ENCODE results near the gene WDR19. TPM values are rescaled to one million over a fixed set of nuclear protein-coding genes. Genes with fewer than 3 reads are reported as not detected.
"Not testable (repeated sequence)": the region's sequence is repeated elsewhere in the genome, so short reads cannot be mapped to it uniquely, and the experiment has no call there.

WDR19 gene
- total RNA-seq, 2 donors from 2014 or later = 24.3 to 25.7 TPM

- intact Hi-C loops (cut with DNase I) = no loop called here
- DNase-seq (ENCODE audit: low spot score) = no peak
These were observed 103.9 kb downstream of the WDR19 start for GRCh38 chr4:39286263-39286662.

GRCh38 chr4:39287223-39287622, 104.9 kb downstream of the WDR19 start:
- DNase-seq (ENCODE audit: low spot score) = no peak
- intact Hi-C loops (cut with DNase I) = no loop called here

GRCh38 chr4:39291686-39292085, 109.4 kb downstream of the WDR19 start:
- intact Hi-C loops (cut with DNase I) = no loop called here
- DNase-seq (ENCODE audit: low spot score) = no peak

GRCh38 chr4:39292433-39292832, 110.1 kb downstream of the WDR19 start:
- DNase-seq (ENCODE audit: low spot score); intact Hi-C loops (cut with DNase I): not testable (repeated sequence)

- intact Hi-C loops (cut with DNase I) = no loop called here
- no peak for DNase-seq (ENCODE audit: low spot score)
These were observed 113.5 kb downstream of the WDR19 start for GRCh38 chr4:39295784-39296183.

- DNase-seq (ENCODE audit: low spot score) = no peak
- intact Hi-C loops (cut with DNase I) = no loop called here
These were observed 120.6 kb downstream of the WDR19 start for GRCh38 chr4:39302901-39303300.

GRCh38 chr4:39303871-39304270, 121.5 kb downstream of the WDR19 start:
- DNase-seq (ENCODE audit: low spot score) = no peak
- intact Hi-C loops (cut with DNase I) = no loop called here

GRCh38 chr4:39304651-39305050, 122.3 kb downstream of the WDR19 start:
- no peak for DNase-seq (ENCODE audit: low spot score)
- intact Hi-C loops (cut with DNase I) = no loop called here

- intact Hi-C loops (cut with DNase I) = no loop called here
- no peak for DNase-seq (ENCODE audit: low spot score)
These were observed 123.8 kb downstream of the WDR19 start for GRCh38 chr4:39305912-39306677.

- DNase-seq (ENCODE audit: low spot score) = no peak
- intact Hi-C loops (cut with DNase I) = no loop called here
These were observed 126.3 kb downstream of the WDR19 start for GRCh38 chr4:39308611-39309010.

GRCh38 chr4:39312816-39313215, 130.5 kb downstream of the WDR19 start:
- DNase-seq (ENCODE audit: low spot score) = no peak
- intact Hi-C loops (cut with DNase I) = no loop called here

- intact Hi-C loops (cut with DNase I) = no loop called here
- DNase-seq (ENCODE audit: low spot score) = no peak
These were observed 137.3 kb downstream of the WDR19 start for GRCh38 chr4:39319676-39320075.

- no peak for DNase-seq (ENCODE audit: low spot score)
- intact Hi-C loops (cut with DNase I) = no loop called here
These were observed 138.2 kb downstream of the WDR19 start for GRCh38 chr4:39320381-39321115.

GRCh38 chr4:39323821-39324220, 141.5 kb downstream of the WDR19 start:
- intact Hi-C loops (cut with DNase I) = no loop called here

GRCh38 chr4:39324446-39324845, 142.1 kb downstream of the WDR19 start:
- no peak for DNase-seq (ENCODE audit: low spot score)
- intact Hi-C loops (cut with DNase I) = no loop called here

More at GRCh38 chr4:39323821-39324220, 141.5 kb downstream of the WDR19 start:
- no peak for DNase-seq (ENCODE audit: low spot score)

GRCh38 chr4:39324897-39325613, 142.7 kb downstream of the WDR19 start:
- DNase-seq (ENCODE audit: low spot score) = no peak
- intact Hi-C loops (cut with DNase I) = no loop called here

- no peak for DNase-seq (ENCODE audit: low spot score)
- intact Hi-C loops (cut with DNase I) = no loop called here
These were observed 144.2 kb downstream of the WDR19 start for GRCh38 chr4:39326468-39326977.

- DNase-seq (ENCODE audit: low spot score) = no peak
- intact Hi-C loops (cut with DNase I) = no loop called here
These were observed 148.0 kb downstream of the WDR19 start for GRCh38 chr4:39330353-39330752.

GRCh38 chr4:39331191-39331590, 148.9 kb downstream of the WDR19 start:
- intact Hi-C loops (cut with DNase I) = no loop called here
- DNase-seq (ENCODE audit: low spot score) = no peak

Measured in posterior vena cava (tissue), 2 donors.